Erythroblast (primary cell): Measurements from ENCODE around the gene ZNF195.
"Not testable (repeated sequence)": the region's sequence is repeated elsewhere in the genome, so short reads cannot be mapped to it uniquely, and the experiment has no call there.

Source experiments
- GATA1 ChIP-seq: IDR thresholded peaks from 2 replicates; pipeline ENCODE4 v1.6.1; 2011; ENCODE audit warnings: low read depth, mild to moderate bottlenecking, control low read depth, low read length, moderate library complexity
- POLR2A ChIP-seq: IDR thresholded peaks from 2 replicates; pipeline ENCODE4 v1.6.1; 2011; ENCODE audit warnings: mild to moderate bottlenecking, low read length

DNA sequence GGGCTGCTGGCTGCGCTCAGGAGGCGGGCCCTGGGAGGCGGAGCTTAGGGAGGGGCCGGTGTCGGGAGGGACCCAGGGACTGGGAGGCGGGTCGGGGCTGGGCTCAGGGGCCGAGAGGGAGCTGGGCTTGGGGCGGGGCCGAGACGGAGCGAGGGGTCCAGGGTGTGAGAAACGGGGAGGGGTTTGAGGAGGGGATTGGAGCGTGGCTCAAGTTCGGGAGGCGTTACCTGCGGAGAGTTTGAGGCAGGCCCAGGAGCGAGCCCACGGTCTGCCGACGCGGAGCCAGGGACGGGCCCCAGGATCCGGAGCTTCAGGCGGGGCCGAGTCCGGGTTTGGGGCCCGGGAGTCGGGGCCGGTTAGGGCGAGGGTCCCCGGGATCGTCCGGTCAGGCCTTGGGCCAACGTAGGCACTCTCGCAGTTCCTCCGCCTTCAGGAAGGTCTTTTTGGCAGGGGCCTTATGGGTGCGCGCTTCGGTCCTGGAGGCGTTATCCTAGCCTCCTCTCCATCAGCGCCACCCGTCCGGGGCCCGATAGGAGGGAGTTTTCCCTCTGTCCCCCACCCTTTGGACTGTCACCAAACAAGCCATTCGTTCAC, 44.3 kb upstream of the ZNF195 start:
- TF ChIP-seq POLR2A, GATA1: not testable (repeated sequence)
